Body of pancreas (tissue), 4 donors: Measurements from ENCODE around the gene GCDH. TPM values are rescaled to one million over a fixed set of nuclear protein-coding genes. Genes with fewer than 3 reads are reported as not detected.
"Not testable (repeated sequence)": the region's sequence is repeated elsewhere in the genome, so short reads cannot be mapped to it uniquely, and the experiment has no call there.

Experiments used
- ATAC-seq: fragments of 150-250 bp; one replicate; pipeline ENCODE4 v1.9.1; 2016
- DNase-seq, 4 donors: peaks; one replicate each; pipeline ENCODE4 v3.0.0-alpha.2; 2019
- H3K27ac ChIP-seq, 4 donors: fragments of 200-600 bp; sonication (generic); 1 replicate in 3 of 4; 2 replicates in 1 of 4; pipeline versions ENCODE4 v1.5.1 to v1.6.1; 2016 to 2019; ENCODE audit warnings: mild to moderate bottlenecking in 1 of 4, mixed read lengths in 1 of 4, moderate library complexity in 1 of 4
- H3K27me3 ChIP-seq, 2 donors: fragments of 200-600 bp; sonication (generic); one replicate each; pipeline ENCODE4 v1.6.0; 2016; ENCODE audit warnings: mild to moderate bottlenecking in 1 of 2
- H3K36me3 ChIP-seq, 2 donors: fragments of 200-600 bp; sonication (generic); replicated peaks in 1 of 2; 2 replicates each; pipeline ENCODE4 v1.5.1; 2016; ENCODE audit warnings: low read depth in 2 of 2; ENCODE audit not compliant: insufficient read depth in 1 of 2
- H3K4me1 ChIP-seq: fragments of 200-600 bp; sonication (generic); one replicate; pipeline ENCODE4 v1.6.0; 2016
- H3K4me3 ChIP-seq, 2 donors: fragments of 200-600 bp; sonication (generic); 1 replicate in 1 of 2; 2 replicates in 1 of 2; pipeline ENCODE4 v1.5.1; 2016 to 2019
- H3K9me3 ChIP-seq, 3 donors: fragments of 200-600 bp; sonication (generic); 1 replicate in 2 of 3; 2 replicates in 1 of 3; pipeline ENCODE4 v1.5.1; 2016
- CTCF ChIP-seq, 7 experiments: fragments of 450-650 bp in 4 of 7; fragments of 200-600 bp in 3 of 7; sonication (generic) in 3 of 7; IDR thresholded peaks; one replicate each; pipeline ENCODE4 v1.5.1; 2016 to 2019; ENCODE audit warnings: antibody characterized with exemption in 7 of 7
- POLR2A ChIP-seq, 3 donors: fragments of 450-650 bp; IDR thresholded peaks; one replicate each; pipeline ENCODE4 v1.6.1; 2016; ENCODE audit warnings: antibody characterized with exemption in 3 of 3, mild to moderate bottlenecking in 2 of 3
- WGBS, 2 donors: methylation state at CpG; one replicate each; pipeline ENCODE4 v1.1.5; 2017; 5-methylcytosine and 5-hydroxymethylcytosine counted together
- intact Hi-C: fragments of 100-400 bp; cut with DNase I; formaldehyde crosslinking; loops from one replicate; pipeline ENCODE4 v1.15.1; 2023
- total RNA-seq, 2 donors: library from RNA; depleted of rRNA; stranded (reverse); fragments of >200 nt; gene quantifications; one replicate each; pipeline ENCODE4 v1.1.0, GENCODE V29; 2016

GCDH gene
- total RNA-seq, 2 donors from 2014 or later: 17.4 to 57.7 TPM

DNA sequence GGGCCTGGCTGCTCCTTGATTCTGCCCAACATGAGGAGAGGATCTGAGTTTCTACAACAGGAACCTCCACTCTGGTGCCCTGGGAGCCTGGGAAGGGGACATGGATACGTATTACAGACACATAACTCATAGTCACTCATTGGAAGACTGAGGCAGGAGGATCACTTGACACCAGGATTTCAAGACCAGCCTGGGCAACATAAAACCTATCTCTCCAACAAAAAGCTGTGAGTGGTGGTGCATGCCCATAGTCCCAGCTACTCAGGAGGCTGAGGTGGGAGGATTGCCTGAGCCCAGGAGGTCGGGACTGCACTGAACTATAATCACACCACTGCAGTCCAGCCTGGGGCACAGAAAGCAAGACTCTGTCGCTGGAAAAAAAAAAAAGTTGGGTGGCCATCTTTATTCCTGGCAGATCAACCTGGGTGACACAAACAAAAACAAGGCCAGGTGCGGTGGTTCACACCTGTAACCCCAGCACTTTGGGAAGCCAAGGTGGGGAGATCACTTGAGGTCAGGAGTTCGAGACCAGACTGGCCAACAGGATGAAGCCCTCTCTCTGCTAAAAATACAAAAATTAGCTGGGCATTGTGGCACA, 2.9 kb upstream of the GCDH start:
- H3K9me3 ChIP-seq: peaks cover 0 to 6% (median 0%) of the 10 kb centered on the region in 3 donors
- H3K4me1 ChIP-seq: peaks cover 36% of the 10 kb centered on the region
- no peak overlapping the region for H3K4me3 ChIP-seq
- intact Hi-C loops: no loop called here
- no peaks in the 10 kb centered on the region for H3K27me3 ChIP-seq
- H3K27ac ChIP-seq: no peak overlapping the region
- WGBS, 2 donors: 56 to 67% methylated on average over 4 to 5 of the region's 5 CpGs
- no peak for DNase-seq
- ATAC-seq: no peak
- H3K36me3 ChIP-seq: no peaks in the 10 kb centered on the region
- TF ChIP-seq POLR2A (IDR thresholded peaks at IDR 0.05) (no peak), CTCF (IDR thresholded peaks at IDR 0.05) (no peak)

DNA sequence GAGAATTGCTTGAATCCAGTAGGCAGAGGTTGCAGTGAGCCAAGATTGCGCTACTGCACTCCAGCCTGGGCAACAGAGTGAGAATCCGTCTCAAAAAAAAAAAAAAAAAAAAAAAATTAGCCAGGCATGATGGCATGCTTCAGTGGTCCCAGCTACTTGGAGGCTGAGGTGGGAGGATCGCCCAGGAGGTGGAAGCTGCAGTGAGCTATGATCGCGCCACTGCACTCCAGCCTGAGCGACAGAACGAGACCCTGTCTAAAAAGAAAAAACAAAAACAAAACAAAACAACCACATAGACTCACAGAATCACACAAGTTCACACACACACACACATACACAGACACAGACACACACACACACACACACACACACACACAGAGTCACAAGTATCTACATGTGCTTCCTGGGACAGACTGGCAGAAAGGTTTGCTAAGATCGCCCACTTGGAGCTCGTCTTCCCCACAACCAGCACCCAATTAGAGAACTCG, 617 bp upstream of the GCDH start:
- DNase-seq, H3K36me3 ChIP-seq, H3K4me3 ChIP-seq, H3K9me3 ChIP-seq, ATAC-seq, H3K27me3 ChIP-seq, intact Hi-C loops: not testable (repeated sequence)
- TF ChIP-seq CTCF (IDR thresholded peaks at IDR 0.05): peak in 3 of 7 experiments; percentile 16 to 50 (median 46)
- H3K4me1 ChIP-seq: peaks cover 27% of the 10 kb centered on the region
- H3K27ac ChIP-seq: peak overlapping the region; percentile 41 to 90 (median 74)
- WGBS, 2 donors: 24 to 25% methylated on average over 10 of the region's 10 CpGs

DNA sequence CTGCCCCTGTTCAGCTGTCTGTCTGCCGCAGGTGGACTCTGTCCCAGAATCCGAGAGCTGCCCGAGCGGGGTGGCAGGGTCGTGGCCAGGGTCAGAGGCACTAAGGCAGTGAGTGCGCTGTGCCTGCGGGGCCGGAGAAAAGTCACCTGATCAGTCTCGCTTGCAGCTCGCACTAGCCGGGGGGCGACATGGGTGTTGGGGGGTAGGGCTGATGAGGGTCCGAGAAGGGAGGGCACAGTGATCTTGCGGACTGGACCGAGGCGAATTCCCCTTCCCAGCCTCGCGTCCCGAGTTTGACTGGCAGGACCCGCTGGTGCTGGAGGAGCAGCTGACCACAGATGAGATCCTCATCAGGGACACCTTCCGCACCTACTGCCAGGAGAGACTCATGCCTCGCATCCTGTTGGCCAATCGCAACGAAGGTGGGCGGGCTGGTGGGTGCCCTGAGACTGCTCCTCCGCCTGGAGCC, 627 bp downstream of the GCDH start:
- Histone ChIP-seq H3K27me3 (no peaks in the 10 kb centered on the region), H3K27ac (peak overlapping the region in 3 of 4 donors; percentile 59 to 90 (median 88)), H3K4me3 (peak overlapping the region; percentile 70 to 83), H3K9me3 (no peaks in the 10 kb centered on the region), H3K36me3 (peaks cover 0 to 4% of the 10 kb centered on the region in 2 donors), H3K4me1 (peaks cover 19% of the 10 kb centered on the region)
- 6 to 14% methylated on average over 7 to 24 of the region's 26 CpGs for WGBS, 2 donors
- intact Hi-C loops: no loop called here
- TF ChIP-seq POLR2A (IDR thresholded peaks at IDR 0.05) (no peak), CTCF (IDR thresholded peaks at IDR 0.05) (no peak)
- no peak for DNase-seq
- no peak for ATAC-seq

DNA sequence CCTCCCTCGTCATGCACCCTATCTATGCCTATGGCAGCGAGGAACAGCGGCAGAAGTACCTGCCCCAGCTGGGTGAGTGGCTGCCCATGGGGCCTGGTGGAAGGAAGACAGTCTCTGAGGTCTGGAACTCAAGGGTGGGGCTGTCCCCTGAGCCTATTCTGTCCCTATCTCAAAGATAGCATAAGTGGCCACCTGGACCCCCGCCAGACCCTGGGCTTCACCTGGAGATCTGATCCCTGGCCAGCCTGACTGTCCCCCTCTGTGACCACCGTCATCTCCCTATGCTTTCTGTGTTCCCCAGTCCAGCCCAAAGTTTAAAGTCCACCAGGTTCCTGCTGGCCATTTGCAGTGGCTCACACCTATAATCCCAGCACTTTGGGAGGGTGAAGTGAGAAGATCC, 2.6 kb downstream of the GCDH start:
- Histone ChIP-seq H3K36me3 (peaks cover 0 to 5% of the 10 kb centered on the region in 2 donors), H3K27ac (no peak overlapping the region), H3K4me3 (no peak overlapping the region), H3K9me3 (no peaks in the 10 kb centered on the region), H3K27me3 (no peaks in the 10 kb centered on the region), H3K4me1 (peaks cover 19% of the 10 kb centered on the region)
- WGBS, 2 donors: 94 to 100% methylated on average over 3 to 4 of the region's 5 CpGs
- ATAC-seq: no peak
- intact Hi-C loops: no loop called here
- no peak for DNase-seq
- TF ChIP-seq POLR2A (IDR thresholded peaks at IDR 0.05) (no peak), CTCF (IDR thresholded peaks at IDR 0.05) (no peak)

GRCh38 chr19:12896460-12896859, 5.5 kb downstream of the GCDH start:
- TF ChIP-seq CTCF (IDR thresholded peaks at IDR 0.05): no peak
- peaks cover 0 to 5% of the 10 kb centered on the region in 2 donors for H3K36me3 ChIP-seq
- intact Hi-C loops: no loop called here
- H3K4me1 ChIP-seq: peaks cover 12% of the 10 kb centered on the region
- H3K9me3 ChIP-seq: no peaks in the 10 kb centered on the region
- H3K27ac ChIP-seq: no peak overlapping the region
- DNase-seq (no peak), ATAC-seq (no peak)
- H3K27me3 ChIP-seq: no peaks in the 10 kb centered on the region
- no peak overlapping the region for H3K4me3 ChIP-seq
- 94% methylated on average over 15 of the region's 17 CpGs; no CpG with 5 or more reads in 1 of the 2 donors for WGBS, 2 donors
